Fibroblast of pulmonary artery (primary cell): ENCODE results near the gene BHLHE40.

Experiments used
- DNase-seq: peaks from one replicate; pipeline ENCODE4 v3.0.0-alpha.2; 2010; ENCODE audit warnings: low read depth
- H3K4me3 ChIP-seq: replicated peaks from 2 replicates; pipeline ENCODE4 v1.5.1; 2011; ENCODE audit warnings: low read depth, mild to moderate bottlenecking, control low read depth, low read length, moderate library complexity
- TF ChIP-seq, protein P1 (sequence below): IDR thresholded peaks from 2 replicates; pipeline ENCODE4 v1.5.1; 2011; ENCODE audit warnings: mild to moderate bottlenecking, control low read depth, low read length, inconsistent platforms; ENCODE audit errors: missing control alignments

BHLHE40 gene

DNA sequence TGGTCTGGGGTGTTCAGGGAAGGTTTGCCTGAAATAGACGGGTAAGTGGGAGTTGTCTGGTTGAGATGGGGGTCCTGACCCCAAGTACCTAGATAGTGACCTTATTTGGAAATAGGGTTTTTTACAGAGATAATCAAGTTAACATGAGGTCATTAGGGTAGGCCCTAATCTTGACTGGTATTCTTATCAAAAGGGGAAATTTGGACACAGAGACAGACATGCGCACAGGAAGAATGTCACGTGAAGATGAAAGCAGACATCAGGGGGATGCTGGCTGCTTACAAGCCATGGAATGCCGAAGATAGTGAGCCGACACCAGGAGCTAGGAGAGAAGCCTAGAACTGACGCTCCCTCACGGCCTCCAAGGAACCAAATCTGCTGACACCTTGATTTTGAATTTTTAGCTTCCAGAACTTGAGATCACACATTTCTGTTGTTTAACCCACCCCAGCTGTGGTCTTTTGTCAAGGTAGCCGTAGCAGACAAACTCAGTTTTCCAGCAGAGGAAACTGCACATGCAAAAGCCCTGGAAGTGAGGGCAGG, 17.1 kb downstream of the BHLHE40 start:
- no peak overlapping the region for H3K4me3 ChIP-seq
- TF ChIP-seq, protein P1, sequence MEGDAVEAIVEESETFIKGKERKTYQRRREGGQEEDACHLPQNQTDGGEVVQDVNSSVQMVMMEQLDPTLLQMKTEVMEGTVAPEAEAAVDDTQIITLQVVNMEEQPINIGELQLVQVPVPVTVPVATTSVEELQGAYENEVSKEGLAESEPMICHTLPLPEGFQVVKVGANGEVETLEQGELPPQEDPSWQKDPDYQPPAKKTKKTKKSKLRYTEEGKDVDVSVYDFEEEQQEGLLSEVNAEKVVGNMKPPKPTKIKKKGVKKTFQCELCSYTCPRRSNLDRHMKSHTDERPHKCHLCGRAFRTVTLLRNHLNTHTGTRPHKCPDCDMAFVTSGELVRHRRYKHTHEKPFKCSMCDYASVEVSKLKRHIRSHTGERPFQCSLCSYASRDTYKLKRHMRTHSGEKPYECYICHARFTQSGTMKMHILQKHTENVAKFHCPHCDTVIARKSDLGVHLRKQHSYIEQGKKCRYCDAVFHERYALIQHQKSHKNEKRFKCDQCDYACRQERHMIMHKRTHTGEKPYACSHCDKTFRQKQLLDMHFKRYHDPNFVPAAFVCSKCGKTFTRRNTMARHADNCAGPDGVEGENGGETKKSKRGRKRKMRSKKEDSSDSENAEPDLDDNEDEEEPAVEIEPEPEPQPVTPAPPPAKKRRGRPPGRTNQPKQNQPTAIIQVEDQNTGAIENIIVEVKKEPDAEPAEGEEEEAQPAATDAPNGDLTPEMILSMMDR, result no peak
- DNase-seq, result no peak

DNA sequence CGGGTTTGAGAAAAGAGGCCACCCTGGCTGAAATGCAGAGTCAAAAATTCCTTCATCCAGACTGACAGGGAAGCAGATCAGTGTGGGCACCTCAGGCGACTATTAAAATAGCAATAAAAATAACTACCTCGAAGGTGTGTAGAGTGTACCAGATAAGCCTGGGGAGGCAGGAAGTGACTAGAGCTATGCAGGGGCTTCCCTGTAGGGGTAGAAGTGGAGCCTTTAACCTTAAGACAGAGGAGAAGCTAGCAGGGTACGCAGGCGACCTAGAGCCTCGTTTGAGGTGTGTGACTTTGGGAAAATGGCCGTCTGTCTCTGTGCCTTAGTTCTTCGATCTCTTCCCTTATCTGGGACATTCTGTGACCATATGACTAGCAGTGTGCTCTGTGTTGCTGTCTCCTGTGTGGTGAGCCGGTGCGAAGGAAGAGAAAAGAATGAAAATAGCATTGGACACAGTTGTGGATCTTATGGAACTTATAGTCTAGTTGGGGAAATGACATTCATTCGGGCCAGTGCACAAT, 17.6 kb downstream of the BHLHE40 start:
- TF ChIP-seq, protein P1, result no peak
- no peak overlapping the region for H3K4me3 ChIP-seq
- DNase-seq, result no peak

DNA sequence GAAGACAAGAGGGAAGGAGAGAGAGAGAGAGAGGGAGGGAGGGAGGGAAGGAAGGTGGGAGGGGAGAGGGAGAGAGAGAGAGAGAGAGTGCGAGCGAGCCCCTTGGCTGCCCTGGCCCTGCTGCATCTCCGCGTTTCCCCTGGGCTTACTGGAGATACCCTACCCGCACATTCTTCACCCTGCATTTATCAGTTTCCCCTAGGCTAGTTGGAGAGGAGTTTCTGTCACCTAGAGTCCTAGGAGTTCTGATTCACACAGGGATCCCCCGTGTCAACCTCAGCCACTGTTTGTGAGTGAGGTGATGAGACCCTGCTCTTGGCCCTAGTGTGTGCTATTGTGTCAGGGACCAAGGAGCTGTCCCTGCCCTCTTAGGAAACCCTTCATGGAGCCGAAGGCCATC, 18.7 kb downstream of the BHLHE40 start:
- TF ChIP-seq, protein P1, result no peak
- no peak for DNase-seq
- H3K4me3 ChIP-seq, result no peak overlapping the region

DNA sequence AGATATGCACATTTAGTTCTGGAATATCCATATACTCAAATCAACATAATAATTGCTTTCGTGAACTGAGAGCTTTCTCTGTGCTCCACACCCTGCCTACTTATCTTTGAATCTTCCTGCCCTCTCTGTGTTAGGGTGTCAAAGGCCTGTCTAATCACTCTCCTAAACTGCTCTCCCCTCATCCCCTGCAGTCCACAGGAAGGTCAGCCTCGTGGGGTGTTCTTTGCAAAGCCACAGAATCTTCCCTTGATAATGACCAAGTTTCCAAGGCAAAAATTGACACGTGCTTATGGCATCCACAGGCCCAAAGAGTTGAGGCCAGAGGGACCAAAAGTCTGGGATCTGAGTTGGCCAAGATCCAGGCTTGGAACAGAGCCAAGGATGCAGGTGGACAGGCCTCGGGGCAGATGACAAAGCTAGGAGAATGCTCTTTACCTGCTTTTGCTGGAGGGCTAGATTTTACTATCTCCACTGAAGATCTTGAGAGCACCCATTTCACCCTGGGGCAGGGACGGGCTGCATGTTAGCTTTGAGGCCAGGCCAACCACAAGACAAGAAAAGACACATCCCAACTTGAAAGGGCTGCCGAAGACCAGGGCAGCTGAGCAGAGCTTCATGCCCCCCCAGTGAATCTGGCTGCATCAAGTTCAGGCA, 20.4 kb downstream of the BHLHE40 start:
- TF ChIP-seq, protein P1, result no peak
- H3K4me3 ChIP-seq, result no peak overlapping the region
- DNase-seq, result no peak

DNA sequence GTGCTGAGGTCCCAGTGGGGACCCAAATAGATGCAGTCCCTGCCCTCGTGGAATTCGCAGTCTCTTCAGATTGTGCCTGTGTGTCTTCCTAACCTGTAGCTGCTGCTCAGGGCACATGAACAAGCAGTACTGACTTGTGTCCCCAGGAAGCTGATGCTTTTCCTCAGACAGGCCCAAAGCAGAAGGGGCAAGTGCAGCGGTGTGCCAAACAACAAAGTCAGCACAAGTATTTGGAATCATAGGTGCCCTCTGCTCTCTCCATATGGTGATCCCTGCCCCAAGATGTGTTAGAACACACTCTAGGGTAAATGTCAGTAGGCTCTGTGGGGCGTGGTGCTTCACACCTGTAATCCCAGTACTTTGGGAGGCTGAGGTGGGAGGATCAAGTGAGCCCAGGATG, 21.9 kb downstream of the BHLHE40 start:
- H3K4me3 ChIP-seq, result no peak overlapping the region
- TF ChIP-seq, protein P1, result no peak
- no peak for DNase-seq

DNA sequence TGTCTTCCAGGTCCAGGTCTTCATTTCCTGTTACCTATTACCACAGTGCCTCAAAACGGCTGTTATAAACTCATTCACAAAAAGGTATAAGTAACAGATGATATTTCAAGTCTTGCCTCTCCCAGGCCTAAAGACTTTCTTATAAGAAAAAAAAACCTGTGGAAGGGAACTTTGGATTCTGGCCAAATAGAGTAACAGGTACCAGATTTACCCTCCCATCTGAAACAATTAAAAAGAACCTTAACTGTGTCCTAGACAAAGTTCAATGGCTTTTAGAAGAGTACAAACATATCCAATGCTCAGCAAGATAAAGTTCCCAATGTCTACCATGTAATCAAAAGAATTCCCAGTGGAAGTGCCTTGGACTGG, 22.6 kb downstream of the BHLHE40 start:
- no peak for DNase-seq
- TF ChIP-seq, protein P1, result no peak
- H3K4me3 ChIP-seq, result no peak overlapping the region
